Ramos (cell line): ENCODE measurements around the gene ADAM10.

Experiments
- in situ Hi-C: fragments of 300-500 bp; cut with MboI; formaldehyde crosslinking; loops from one replicate; pipeline ENCODE4 v1.14.3; 2022; ENCODE audit warnings: low sequenced_read_pairs; ENCODE audit not compliant: unreplicated experiment

The ADAM10 gene

GRCh38 chr15:58760385-58761009 lies 11.0 kb upstream of the ADAM10 start:
- in situ Hi-C loops = loop anchor here (25.0 kb wide), 1 partner anchor 523 kb away; no protein-coding TSS in a partner anchor

GRCh38 chr15:58758141-58758540 lies 8.6 kb upstream of the ADAM10 start:
- in situ Hi-C loops = loop anchor here (25.0 kb wide), 1 partner anchor 521 kb away; no protein-coding TSS in a partner anchor

- in situ Hi-C loops = loop anchor here (25.0 kb wide), 1 partner anchor 519 kb away; no protein-coding TSS in a partner anchor
These were observed 6.4 kb upstream of the ADAM10 start for GRCh38 chr15:58755956-58756355.

- in situ Hi-C loops = loop anchor here (25.0 kb wide), 1 partner anchor 518 kb away; no protein-coding TSS in a partner anchor
These were observed 5.8 kb upstream of the ADAM10 start for GRCh38 chr15:58755350-58755749.

- in situ Hi-C loops = loop anchor here (25.0 kb wide), 1 partner anchor 515 kb away; no protein-coding TSS in a partner anchor
These were observed 3.2 kb upstream of the ADAM10 start for GRCh38 chr15:58752716-58753115.

DNA sequence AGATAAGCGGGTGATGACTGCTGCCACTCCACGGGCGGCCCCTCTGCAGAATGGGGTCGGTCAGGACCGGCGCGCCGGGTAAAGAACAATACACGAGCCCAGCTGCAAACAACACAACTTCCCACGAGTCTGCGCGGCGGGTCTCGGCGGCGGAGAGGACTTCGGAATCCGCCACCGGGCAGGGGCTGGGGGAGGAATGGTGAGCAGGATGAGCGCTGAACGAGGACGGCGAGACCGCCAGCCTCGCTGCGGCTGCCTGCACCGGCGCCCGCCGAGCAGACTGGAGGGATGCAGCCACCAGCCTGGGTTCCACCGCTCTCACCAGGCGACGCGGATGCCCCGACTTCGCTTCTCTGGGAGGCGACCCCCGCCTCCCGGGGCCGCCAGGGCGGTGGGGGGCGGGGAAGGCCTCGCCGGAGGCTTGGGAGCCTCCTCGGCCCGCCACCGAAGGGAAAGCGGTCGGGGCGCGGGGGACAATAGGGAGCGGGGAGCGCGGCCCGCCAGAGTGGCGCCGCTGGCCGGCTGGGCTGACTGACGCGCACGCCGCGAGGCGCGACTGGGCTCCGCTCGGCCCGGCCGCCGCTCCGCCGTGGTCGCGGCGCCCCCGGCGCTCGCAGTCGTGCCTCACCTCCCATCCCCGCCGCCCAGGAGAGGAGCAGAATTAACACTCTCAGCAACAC lies 515 bp downstream of the ADAM10 start:
- in situ Hi-C loops = no loop called here

DNA sequence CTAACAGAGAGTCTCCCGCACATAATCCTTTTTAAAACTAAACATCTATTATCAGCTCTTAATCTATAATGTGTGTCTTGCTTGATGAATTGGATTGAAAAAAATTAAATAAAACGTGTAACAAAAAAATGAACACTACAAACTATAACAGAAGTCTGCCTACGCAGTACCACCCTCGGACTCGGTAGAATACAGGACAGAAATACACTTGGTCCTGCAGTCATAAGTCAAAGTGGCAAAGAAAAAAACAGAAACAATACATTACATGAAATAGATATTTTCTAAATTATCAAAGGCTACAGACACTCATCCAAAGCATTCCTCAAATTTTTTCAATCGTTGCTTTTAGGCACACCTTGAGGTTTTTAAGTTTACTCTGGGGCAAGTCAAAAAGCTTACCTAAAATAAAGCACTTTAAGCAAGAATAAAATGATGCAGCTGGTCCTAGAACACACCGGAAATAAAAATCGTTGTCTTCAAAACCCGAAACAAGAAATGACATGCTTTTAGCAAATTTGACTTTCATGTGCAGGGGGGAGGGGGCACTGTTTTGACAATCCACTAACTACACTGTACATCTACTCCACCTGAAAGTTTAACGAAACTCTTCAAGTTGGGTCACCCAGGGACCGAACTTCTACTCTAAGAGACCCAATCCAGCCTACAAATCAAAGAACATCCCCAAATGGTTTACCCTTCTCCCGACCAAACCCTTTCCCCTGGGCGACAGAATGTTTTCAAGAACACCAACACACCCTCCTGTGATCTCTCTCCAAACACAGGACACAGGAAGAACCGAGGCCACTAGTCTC lies 1.3 kb downstream of the ADAM10 start:
- in situ Hi-C loops = no loop called here

DNA sequence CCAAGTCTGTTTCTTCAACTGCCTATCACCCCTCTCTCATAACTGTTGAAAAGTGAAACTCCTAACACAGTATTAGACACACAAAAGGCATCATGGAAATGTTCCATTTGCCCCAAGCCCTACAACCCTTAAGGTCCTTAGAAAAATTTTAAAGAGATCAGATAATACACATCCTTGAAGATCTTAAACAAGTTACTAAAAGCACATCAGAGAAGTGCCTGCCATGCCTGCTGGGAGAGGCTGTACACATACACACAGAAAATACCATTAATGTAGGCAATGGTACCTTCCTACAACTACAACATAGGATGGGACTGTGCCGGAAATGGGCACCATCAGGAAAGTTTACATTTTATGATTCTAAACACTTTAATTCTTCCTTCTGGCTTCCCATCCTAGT lies 3.3 kb downstream of the ADAM10 start:
- in situ Hi-C loops = no loop called here

DNA sequence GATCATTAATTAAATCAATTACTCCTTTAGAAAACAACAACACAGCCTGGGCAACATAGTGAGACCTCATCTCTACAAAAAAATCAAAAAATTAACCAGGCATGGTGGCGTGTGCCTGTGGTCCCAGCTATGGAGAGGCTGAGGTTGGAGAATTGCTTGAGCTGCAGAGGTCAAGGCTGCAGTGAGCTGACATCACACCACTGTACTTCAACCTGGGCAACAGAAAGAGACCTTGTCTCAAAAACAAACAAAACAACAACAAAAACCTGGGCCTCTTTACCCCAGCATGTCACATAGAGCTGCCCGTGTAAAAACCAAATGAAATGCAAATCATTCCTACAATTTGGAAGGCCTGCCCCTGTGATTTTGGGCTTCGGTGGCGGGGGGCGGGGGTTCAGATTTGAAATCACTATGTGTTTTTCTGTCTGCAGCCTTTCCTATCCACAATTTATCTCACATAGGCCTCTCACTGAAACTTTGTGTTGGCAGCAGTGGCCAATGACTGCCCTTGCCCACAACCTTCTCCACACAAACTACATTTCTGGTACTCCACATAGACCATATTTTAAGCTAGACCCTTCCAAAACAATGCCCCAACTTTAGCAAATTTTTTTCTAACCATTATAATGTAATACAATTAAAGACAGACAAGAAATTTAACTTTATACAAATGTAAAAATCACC lies 6.5 kb downstream of the ADAM10 start:
- in situ Hi-C loops = no loop called here

GRCh38 chr15:58742022-58742813 lies 7.3 kb downstream of the ADAM10 start:
- in situ Hi-C loops = no loop called here

DNA sequence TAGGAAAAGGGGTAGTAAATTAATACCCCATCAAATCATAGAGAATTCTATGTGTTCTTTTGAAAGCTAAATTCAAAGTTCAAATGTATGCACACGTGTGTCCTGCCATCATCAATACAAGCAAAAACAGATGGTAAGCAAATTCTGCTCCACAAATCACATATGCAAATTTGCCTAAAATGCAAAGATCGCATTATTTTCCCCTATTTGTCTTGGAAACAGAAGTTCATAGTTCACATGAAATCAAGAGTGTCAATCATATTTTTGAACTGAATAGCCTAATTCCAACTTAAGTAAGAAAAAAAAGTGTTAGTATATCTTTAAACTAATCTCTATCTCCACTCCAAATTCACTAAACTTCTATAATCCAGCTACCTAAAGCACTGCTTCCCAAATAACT lies 8.5 kb downstream of the ADAM10 start:
- in situ Hi-C loops = no loop called here

DNA sequence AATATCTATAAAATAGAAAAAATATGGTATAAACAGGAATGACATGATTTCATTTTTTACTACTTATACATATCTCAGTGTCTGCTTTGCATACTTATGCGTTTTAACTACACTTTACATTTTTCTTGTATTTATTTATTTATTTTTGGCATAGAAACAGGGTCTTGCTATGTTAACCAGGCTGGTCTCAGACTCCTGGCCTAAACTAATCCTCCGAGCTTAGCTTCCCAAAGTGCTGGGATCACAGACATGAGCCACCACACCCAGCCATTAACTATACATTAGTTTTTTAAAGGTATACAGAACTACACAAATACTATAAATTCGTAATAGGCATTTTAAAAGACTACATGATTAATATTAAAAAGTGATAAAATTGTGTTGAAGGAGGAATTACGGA lies 9.1 kb downstream of the ADAM10 start:
- in situ Hi-C loops = no loop called here

DNA sequence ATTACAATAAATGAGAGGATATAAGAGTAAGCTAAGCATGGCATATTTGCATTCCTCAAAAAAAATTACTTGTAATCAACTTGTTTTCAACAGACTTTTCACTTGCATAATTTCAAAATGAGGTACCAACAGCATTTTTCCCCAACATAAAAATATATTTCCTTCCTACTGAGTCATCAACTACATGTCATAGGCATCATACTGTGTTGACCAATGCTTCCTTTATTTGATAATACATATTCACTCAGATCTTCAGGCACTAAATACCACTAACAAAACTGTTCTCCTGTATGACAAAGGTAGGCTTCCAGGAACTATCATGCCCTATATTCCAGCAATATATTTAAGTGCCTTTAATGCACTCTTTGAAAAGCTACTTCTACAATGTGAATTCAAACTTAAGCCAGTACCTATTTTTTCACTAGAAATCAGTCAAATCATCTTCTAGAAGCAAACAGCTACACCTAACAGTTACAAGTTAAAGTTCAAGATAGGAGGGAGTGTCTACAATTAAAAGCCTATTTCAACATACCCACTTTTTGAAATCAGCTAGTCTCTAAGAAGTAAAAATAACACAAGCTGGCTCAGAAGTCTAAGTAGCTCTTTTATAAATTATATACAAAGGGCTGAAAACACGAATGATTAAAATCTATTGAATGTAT lies 11.3 kb downstream of the ADAM10 start:
- in situ Hi-C loops = no loop called here

DNA sequence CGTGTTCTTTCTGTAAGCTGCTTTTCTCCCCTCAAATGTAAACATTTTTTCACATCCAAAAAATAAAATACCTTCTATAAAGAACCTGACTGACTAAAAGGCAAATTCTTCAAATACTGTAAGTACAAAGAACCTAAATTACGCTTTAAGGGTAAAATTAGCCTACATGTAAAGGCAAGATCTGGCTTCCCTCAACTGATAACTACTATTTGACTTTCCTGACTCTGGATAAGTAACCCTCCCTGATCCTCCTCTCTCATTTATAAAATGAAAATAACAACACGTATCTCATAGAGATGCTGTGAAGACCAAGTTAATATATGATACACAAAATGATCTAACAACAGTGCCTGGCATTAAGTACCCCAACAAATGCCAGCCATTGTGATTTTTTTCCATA lies 12.2 kb downstream of the ADAM10 start:
- in situ Hi-C loops = no loop called here

- in situ Hi-C loops = no loop called here
These were observed 13.4 kb downstream of the ADAM10 start for GRCh38 chr15:58736018-58736643.

- in situ Hi-C loops = no loop called here
These were observed 14.6 kb downstream of the ADAM10 start for GRCh38 chr15:58734859-58735258.

GRCh38 chr15:58732625-58733363 lies 16.7 kb downstream of the ADAM10 start:
- in situ Hi-C loops = no loop called here
